Measurements from ENCODE around the gene C2orf49. TPM values are rescaled to one million over a fixed set of nuclear protein-coding genes. Genes with fewer than 3 reads are reported as not detected.

The C2orf49 gene
- total and polyA plus RNA-seq, 2 donors (not counting 3 experiments of a cell fraction or from before 2014, with no cell fraction given), result 4.6 to 15.0 TPM

- BruUV-seq (replicated peaks), result no TSS peak
- no peak for FAIRE-seq
- dilution Hi-C loops (cut with MboI; ENCODE audit: extremely low pct_ligation_motif_present, low sequenced_read_pairs), result no loop called here
These were observed 23.5 kb upstream of the C2orf49 start for GRCh38 chr2:105313877-105314276.

More at GRCh38 chr2:105313877-105314276, 23.5 kb upstream of the C2orf49 start:
- DNase-seq (ENCODE audit: low read depth, low spot score), result no peak
- Histone ChIP-seq H3K27me3 (ENCODE audit: control insufficient read depth in 2 of 2, insufficient read depth in 2 of 2, low read length in 2 of 2) (no peaks in the 10 kb centered on the region), H3K9me3 (replicated peaks; ENCODE audit: control insufficient read depth, insufficient read depth, low read length) (no peaks in the 10 kb centered on the region), H3K4me3 (replicated peaks in 1 of 3; ENCODE audit: insufficient read depth in 1 of 3, low read depth in 1 of 3, low read length in 3 of 3) (no peak overlapping the region), H4K20me1 (replicated peaks; ENCODE audit: control insufficient read depth, extremely low read depth, insufficient read depth, low read length) (peaks cover 6% of the 10 kb centered on the region), H3K9me1 (replicated peaks; ENCODE audit: control insufficient read depth, extremely low read depth, insufficient read depth, low read length) (no peaks in the 10 kb centered on the region), H2AFZ (ENCODE audit: low read depth, low read length) (no peak overlapping the region), H3K4me1 (ENCODE audit: control insufficient read depth, extremely low read depth, insufficient read depth, low read length) (peaks cover 7% of the 10 kb centered on the region), H3K36me3 (ENCODE audit: control insufficient read depth in 2 of 2, extremely low read depth in 1 of 2, insufficient read depth in 2 of 2, low read length in 2 of 2) (peaks cover 0 to 3% of the 10 kb centered on the region in 2 experiments), H3K9ac (replicated peaks; ENCODE audit: extremely low read depth, insufficient read depth, low read length) (no peak overlapping the region), H3K27ac (ENCODE audit: insufficient read depth, low read depth, low read length) (no peak overlapping the region), H3K79me2 (ENCODE audit: control insufficient read depth, insufficient read depth, low read length) (peaks cover 76% of the 10 kb centered on the region), H3K4me2 (ENCODE audit: insufficient read depth, low read length) (no peak overlapping the region)
- POLR2A ChIA-PET, result no interaction called here
- no peak for TF ChIP-seq CTCF (IDR thresholded peaks at IDR 0.05; ENCODE audit: extremely low read depth in 1 of 2, insufficient read depth in 1 of 2, low read depth in 1 of 2, low read length in 2 of 2)
- no peak for TF ChIP-seq POLR2AphosphoS5 (IDR thresholded peaks at IDR 0.05; ENCODE audit: insufficient read depth, low read depth, low read length)
- no peak for TF ChIP-seq EZH2 (IDR thresholded peaks at IDR 0.05; ENCODE audit: borderline replicate concordance, low read depth, low read length, severe bottlenecking)
- no peak for TF ChIP-seq GATA2 (IDR thresholded peaks at IDR 0.05; ENCODE audit: insufficient read depth, insufficient read length, low read depth, low read length)
- TF ChIP-seq JUN (IDR thresholded peaks at IDR 0.05; ENCODE audit: borderline replicate concordance, insufficient read depth, insufficient read length, low read depth), result no peak
- no peak for TF ChIP-seq POLR2A (IDR thresholded peaks at IDR 0.05; ENCODE audit: low read depth, low read length)
- TF ChIP-seq MYC (IDR thresholded peaks at IDR 0.05; ENCODE audit: low read depth, low read length), result no peak
- TF ChIP-seq FOS (IDR thresholded peaks at IDR 0.05; ENCODE audit: borderline replicate concordance, insufficient read depth, low read length), result no peak
- TF ChIP-seq MAX (IDR thresholded peaks at IDR 0.05; ENCODE audit: insufficient read depth, insufficient read length), result no peak
- CTCF ChIA-PET, result interaction anchor here (1.0 to 3.0 kb wide), 2 partner anchors 8 to 19 kb away, joined by 3 to 10 read pairs; no protein-coding TSS in a partner anchor
- intact Hi-C loops (cut with micrococcal nuclease), result no loop called here

Data from endothelial cell of umbilical vein (primary cell).